Trophoblast cell (in vitro differentiated cells and primary cell): Measurements from ENCODE around the gene TAF5.

Experiments used
- DNase-seq, 2 donors: peaks; one replicate each; pipeline ENCODE4 v3.0.0-alpha.2; 2016
- H2AFZ ChIP-seq: 2 replicates; pipeline ENCODE4 v1.6.1; 2013; ENCODE audit warnings: low read length, moderate library complexity, mild to moderate bottlenecking; ENCODE audit not compliant: insufficient read depth, poor library complexity
- H2AK5ac ChIP-seq: 2 replicates; pipeline ENCODE4 v1.6.1; 2013; ENCODE audit warnings: mild to moderate bottlenecking, low read length
- H2BK120ac ChIP-seq: 2 replicates; pipeline ENCODE4 v1.6.1; 2013; ENCODE audit warnings: low read length, mild to moderate bottlenecking, moderate library complexity; ENCODE audit not compliant: insufficient read depth, poor library complexity
- H2BK12ac ChIP-seq: 2 replicates; pipeline ENCODE4 v1.6.1; 2013; ENCODE audit warnings: mild to moderate bottlenecking, low read length, moderate library complexity
- H2BK5ac ChIP-seq: 2 replicates; pipeline ENCODE4 v1.6.1; 2013; ENCODE audit warnings: low read length, low read depth, moderate library complexity, mild to moderate bottlenecking; ENCODE audit not compliant: poor library complexity
- H3K14ac ChIP-seq: 2 replicates; pipeline ENCODE4 v1.6.1; 2013; ENCODE audit warnings: mild to moderate bottlenecking, low read length
- H3K18ac ChIP-seq: 2 replicates; pipeline ENCODE4 v1.6.1; 2013; ENCODE audit warnings: mild to moderate bottlenecking, low read length
- H3K23ac ChIP-seq: 2 replicates; pipeline ENCODE4 v1.6.1; 2013; ENCODE audit warnings: low read length
- H3K27ac ChIP-seq: 2 replicates; pipeline ENCODE4 v1.5.1; 2013; ENCODE audit warnings: low read depth, mild to moderate bottlenecking, inconsistent platforms, low read length, moderate library complexity
- H3K27me3 ChIP-seq: 2 replicates; pipeline ENCODE4 v1.6.1; 2013; ENCODE audit warnings: inconsistent platforms, mild to moderate bottlenecking, low read length, moderate library complexity; ENCODE audit not compliant: insufficient read depth
- H3K36me3 ChIP-seq, 2 experiments: 1 replicate in 1 of 2; 2 replicates in 1 of 2; pipeline ENCODE4 v1.6.1; 2013; ENCODE audit warnings: low read length in 2 of 2, mild to moderate bottlenecking in 2 of 2, moderate library complexity in 1 of 2; ENCODE audit not compliant: insufficient read depth in 2 of 2, control insufficient read depth in 1 of 2
- H3K4ac ChIP-seq: 2 replicates; pipeline ENCODE4 v1.6.1; 2013; ENCODE audit warnings: low read depth, mild to moderate bottlenecking, low read length, moderate library complexity
- H3K4me1 ChIP-seq, 2 experiments: 1 replicate in 1 of 2; 2 replicates in 1 of 2; pipeline ENCODE4 v1.6.1; 2013; ENCODE audit warnings: low read length in 2 of 2, mild to moderate bottlenecking in 2 of 2, moderate library complexity in 1 of 2; ENCODE audit not compliant: insufficient read depth in 2 of 2, control insufficient read depth in 1 of 2
- H3K4me2 ChIP-seq: 2 replicates; pipeline ENCODE4 v1.6.1; 2013; ENCODE audit warnings: inconsistent platforms, mild to moderate bottlenecking, low read length, moderate library complexity
- H3K4me3 ChIP-seq: 2 replicates; pipeline ENCODE4 v1.5.1; 2013; ENCODE audit warnings: mild to moderate bottlenecking, low read depth, low read length, inconsistent platforms
- H3K79me1 ChIP-seq: one replicate; pipeline ENCODE4 v1.6.1; 2013; ENCODE audit warnings: low read length
- H3K79me2 ChIP-seq: 2 replicates; pipeline ENCODE4 v1.6.1; 2013; ENCODE audit warnings: low read length, mild to moderate bottlenecking; ENCODE audit not compliant: control insufficient read depth, insufficient read depth, poor library complexity
- H3K9ac ChIP-seq: 2 replicates; pipeline ENCODE4 v1.6.1; 2013; ENCODE audit warnings: mild to moderate bottlenecking, low read length
- H3K9me3 ChIP-seq: 2 replicates; pipeline ENCODE4 v1.6.1; 2013; ENCODE audit warnings: low read depth, mild to moderate bottlenecking, control low read depth, inconsistent platforms, low read length; ENCODE audit not compliant: insufficient read depth
- H4K12ac ChIP-seq: 2 replicates; pipeline ENCODE4 v1.6.1; 2013; ENCODE audit warnings: low read depth, mild to moderate bottlenecking, low read length, moderate library complexity
- H4K8ac ChIP-seq: 2 replicates; pipeline ENCODE4 v1.6.1; 2013; ENCODE audit warnings: low read depth, mild to moderate bottlenecking, low read length, moderate library complexity
- H4K91ac ChIP-seq: one replicate; pipeline ENCODE4 v1.6.1; 2013; ENCODE audit warnings: low read depth, mild to moderate bottlenecking, low read length, moderate library complexity
- whole genome bisulfite sequencing: extraction: QIAGEN DNeasy Blood & Tissue Kit; methylation state at CpG from one replicate; pipeline ENCODE4 v1.1.7; 2013; ENCODE audit warnings: missing lambda C conversion rate; ENCODE audit not compliant: insufficient read length, insufficient coverage; ENCODE audit errors: extremely low coverage; 5-methylcytosine and 5-hydroxymethylcytosine counted together

Gene TAF5

GRCh38 chr10:103336370-103336769, 31.4 kb upstream of the TAF5 start:
- Histone ChIP-seq H3K27ac (no peak overlapping the region), H3K23ac (no peak overlapping the region), H3K18ac (no peak overlapping the region), H3K9ac (no peak overlapping the region), H2AK5ac (no peak overlapping the region), H3K36me3 (peaks cover 19 to 21% of the 10 kb centered on the region in 2 experiments), H3K27me3 (no peaks in the 10 kb centered on the region), H4K12ac (no peak overlapping the region), H2BK5ac (no peak overlapping the region), H2AFZ (no peak overlapping the region), H4K8ac (no peak overlapping the region), H3K4me2 (no peak overlapping the region), H3K14ac (no peak overlapping the region), H3K4ac (no peak overlapping the region), H3K9me3 (peaks cover 2% of the 10 kb centered on the region), H3K4me3 (no peak overlapping the region), H3K79me2 (no peaks in the 10 kb centered on the region), H2BK12ac (no peak overlapping the region), H4K91ac (no peak overlapping the region), H3K79me1 (no peaks in the 10 kb centered on the region), H2BK120ac (no peak overlapping the region), H3K4me1 (no peaks in the 10 kb centered on the region)
- WGBS = no CpG with 5 or more reads among the region's 4 CpGs
- no peak for DNase-seq

GRCh38 chr10:103350175-103350516, 17.6 kb upstream of the TAF5 start:
- peak overlapping the region; percentile 95 for H2BK5ac ChIP-seq
- peaks cover 14% of the 10 kb centered on the region in 2 experiments for H3K36me3 ChIP-seq
- no peak overlapping the region for H3K23ac ChIP-seq
- peak overlapping the region; percentile 64 for H3K4me2 ChIP-seq
- peak in 1 of 2 donors; percentile 49 for DNase-seq
- no peak overlapping the region for H2AK5ac ChIP-seq
- H3K79me1 ChIP-seq = peaks cover 7% of the 10 kb centered on the region
- peak overlapping the region; percentile 94 for H3K9ac ChIP-seq
- no peaks in the 10 kb centered on the region for H3K9me3 ChIP-seq
- peak overlapping the region; percentile 100 for H2AFZ ChIP-seq
- H3K27ac ChIP-seq = peak overlapping the region; percentile 74
- peak overlapping the region; percentile 89 for H4K12ac ChIP-seq
- peak overlapping the region; percentile 83 for H3K4me3 ChIP-seq
- H3K27me3 ChIP-seq = no peaks in the 10 kb centered on the region
- H4K8ac ChIP-seq = peak overlapping the region; percentile 98
- peak overlapping the region; percentile 38 for H2BK120ac ChIP-seq
- H3K4me1 ChIP-seq = peaks cover 0 to 7% of the 10 kb centered on the region in 2 experiments
- peak overlapping the region; percentile 88 for H4K91ac ChIP-seq
- H3K14ac ChIP-seq = peak overlapping the region; percentile 98
- no CpG with 5 or more reads among the region's 16 CpGs for WGBS
- H3K18ac ChIP-seq = no peak overlapping the region
- H2BK12ac ChIP-seq = no peak overlapping the region
- peaks cover 9% of the 10 kb centered on the region for H3K79me2 ChIP-seq
- H3K4ac ChIP-seq = peak overlapping the region; percentile 91

- H3K9me3 ChIP-seq = no peaks in the 10 kb centered on the region
- WGBS = no CpG with 5 or more reads among the region's 82 CpGs
- peak within 1 kb of the TSS; percentile 89 for H4K12ac ChIP-seq
- peak; percentile 68 to 80 for DNase-seq
- H3K4me1 ChIP-seq = peaks cover 0 to 7% of the 10 kb centered on the region in 2 experiments
- H4K91ac ChIP-seq = peak within 1 kb of the TSS; percentile 88
- peak within 1 kb of the TSS; percentile 93 for H3K18ac ChIP-seq
- H3K27me3 ChIP-seq = no peaks in the 10 kb centered on the region
- peak within 1 kb of the TSS; percentile 38 for H2BK120ac ChIP-seq
- peak within 1 kb of the TSS; percentile 95 for H2BK5ac ChIP-seq
- peak within 1 kb of the TSS; percentile 64 for H3K4me2 ChIP-seq
- peak within 1 kb of the TSS; percentile 98 for H3K14ac ChIP-seq
- peak within 1 kb of the TSS; percentile 66 for H2BK12ac ChIP-seq
- peak within 1 kb of the TSS; percentile 91 for H3K4ac ChIP-seq
- peak within 1 kb of the TSS; percentile 94 for H3K9ac ChIP-seq
- peaks cover 9% of the 10 kb centered on the region for H3K79me2 ChIP-seq
- H3K79me1 ChIP-seq = peaks cover 7% of the 10 kb centered on the region
- H4K8ac ChIP-seq = peak within 1 kb of the TSS; percentile 98
- peak within 1 kb of the TSS; percentile 74 for H3K27ac ChIP-seq
- H2AFZ ChIP-seq = peak within 1 kb of the TSS; percentile 100
- peaks cover 9% of the 10 kb centered on the region in 2 experiments for H3K36me3 ChIP-seq
- H3K4me3 ChIP-seq = peak within 1 kb of the TSS; percentile 83
- no peak within 1 kb of the TSS for H3K23ac ChIP-seq
- H2AK5ac ChIP-seq = peak within 1 kb of the TSS; percentile 66
These were observed 17.1 kb upstream of the TAF5 start, which contains the start of gene PCGF6 for GRCh38 chr10:103350517-103351260. Gene PCGF6, minus strand, starts transcription at chr10:103351140. Its CDS starts 74 bp downstream, at chr10:103351066.

- Histone ChIP-seq H3K36me3 (peaks cover 1% of the 10 kb centered on the region in 2 experiments), H3K4me1 (peaks cover 0 to 7% of the 10 kb centered on the region in 2 experiments), H2BK120ac (no peak overlapping the region), H3K27ac (no peak overlapping the region), H2AFZ (no peak overlapping the region), H3K4me2 (no peak overlapping the region), H3K79me1 (peaks cover 7% of the 10 kb centered on the region), H3K23ac (no peak overlapping the region), H4K12ac (no peak overlapping the region), H3K14ac (no peak overlapping the region), H2BK12ac (no peak overlapping the region), H2BK5ac (no peak overlapping the region), H3K27me3 (no peaks in the 10 kb centered on the region), H3K4me3 (no peak overlapping the region), H3K18ac (no peak overlapping the region), H3K4ac (no peak overlapping the region), H3K79me2 (peaks cover 9% of the 10 kb centered on the region), H4K91ac (no peak overlapping the region), H3K9me3 (no peaks in the 10 kb centered on the region), H3K9ac (no peak overlapping the region), H2AK5ac (no peak overlapping the region), H4K8ac (no peak overlapping the region)
- WGBS = no CpG with 5 or more reads among the region's 2 CpGs
- no peak for DNase-seq
These were observed 14.5 kb upstream of the TAF5 start for GRCh38 chr10:103353281-103353680.
